Measurements from ENCODE around the gene OPRM1.

DNA sequence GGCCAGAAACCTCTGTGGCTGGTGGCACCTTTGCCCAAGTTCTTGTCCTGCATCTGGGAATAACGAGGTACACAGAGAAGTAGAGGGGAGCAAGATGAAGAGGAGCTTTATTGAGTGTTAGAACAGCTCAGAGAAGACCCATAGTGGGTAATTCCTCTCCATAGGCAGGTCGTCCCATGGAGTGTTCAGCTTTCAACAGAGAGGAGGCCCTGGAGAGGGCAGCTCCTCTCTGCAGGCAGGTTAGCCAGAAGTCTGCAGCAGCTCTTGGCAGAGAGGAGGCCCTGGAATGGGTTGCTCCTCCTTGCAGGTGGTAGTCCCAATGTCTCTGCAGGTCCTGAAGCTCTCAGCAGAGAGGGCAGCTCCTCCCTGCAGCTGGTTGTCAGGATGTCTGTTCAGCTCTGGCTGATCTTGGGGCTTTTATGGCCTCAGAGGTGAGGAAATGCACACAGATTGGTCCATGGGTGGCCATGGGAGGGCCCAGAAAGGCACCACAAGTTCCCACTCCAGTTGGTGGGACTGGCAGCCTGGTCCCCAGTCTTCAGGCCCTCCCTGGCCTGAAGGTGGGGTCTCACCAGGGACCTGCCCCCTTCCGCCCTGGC, 228.6 kb downstream of the OPRM1 start:
- TF ChIP-seq, protein P1, sequence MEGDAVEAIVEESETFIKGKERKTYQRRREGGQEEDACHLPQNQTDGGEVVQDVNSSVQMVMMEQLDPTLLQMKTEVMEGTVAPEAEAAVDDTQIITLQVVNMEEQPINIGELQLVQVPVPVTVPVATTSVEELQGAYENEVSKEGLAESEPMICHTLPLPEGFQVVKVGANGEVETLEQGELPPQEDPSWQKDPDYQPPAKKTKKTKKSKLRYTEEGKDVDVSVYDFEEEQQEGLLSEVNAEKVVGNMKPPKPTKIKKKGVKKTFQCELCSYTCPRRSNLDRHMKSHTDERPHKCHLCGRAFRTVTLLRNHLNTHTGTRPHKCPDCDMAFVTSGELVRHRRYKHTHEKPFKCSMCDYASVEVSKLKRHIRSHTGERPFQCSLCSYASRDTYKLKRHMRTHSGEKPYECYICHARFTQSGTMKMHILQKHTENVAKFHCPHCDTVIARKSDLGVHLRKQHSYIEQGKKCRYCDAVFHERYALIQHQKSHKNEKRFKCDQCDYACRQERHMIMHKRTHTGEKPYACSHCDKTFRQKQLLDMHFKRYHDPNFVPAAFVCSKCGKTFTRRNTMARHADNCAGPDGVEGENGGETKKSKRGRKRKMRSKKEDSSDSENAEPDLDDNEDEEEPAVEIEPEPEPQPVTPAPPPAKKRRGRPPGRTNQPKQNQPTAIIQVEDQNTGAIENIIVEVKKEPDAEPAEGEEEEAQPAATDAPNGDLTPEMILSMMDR (IDR thresholded peaks at IDR 0.05), result no peak
- TF ChIP-seq EP300 (IDR thresholded peaks at IDR 0.05) (no peak), POLR2A (IDR thresholded peaks at IDR 0.05) (no peak)
